SU-DHL-6 (cell line): ENCODE measurements around the gene SOX10.

ENCODE experiments used
- H2AFZ ChIP-seq: fragments of 200-600 bp; sonication (generic); 2 replicates; pipeline ENCODE4 v1.6.1; 2014; ENCODE audit warnings: low read depth, mild to moderate bottlenecking, moderate library complexity, mixed read lengths, antibody characterized with exemption, low read length; ENCODE audit not compliant: severe bottlenecking
- H3F3A ChIP-seq: fragments of 200-600 bp; shearing (Covaris generic); 2 replicates; pipeline ENCODE4 v1.6.0; 2016; ENCODE audit warnings: antibody characterized with exemption, mild to moderate bottlenecking; ENCODE audit not compliant: insufficient read depth
- H3K27ac ChIP-seq: fragments of 200-600 bp; sonication (generic); 2 replicates; pipeline ENCODE4 v1.5.1; 2016; ENCODE audit warnings: low read depth, mild to moderate bottlenecking, low read length, moderate library complexity, mixed read lengths
- H3K27me3 ChIP-seq: fragments of 200-600 bp; sonication (generic), shearing (Covaris generic); 2 replicates; pipeline ENCODE4 v1.6.0; 2014; ENCODE audit warnings: mild to moderate bottlenecking, low read length
- H3K36me3 ChIP-seq: fragments of 200-600 bp; sonication (generic); 2 replicates; pipeline ENCODE4 v1.6.1; 2014; ENCODE audit warnings: mild to moderate bottlenecking, low read length, mixed read lengths
- H3K4me2 ChIP-seq: fragments of 300-600, 200-600 bp; shearing (Covaris generic), sonication (generic); 2 replicates; pipeline ENCODE4 v1.6.0; 2014; ENCODE audit warnings: low read length, low read depth, mild to moderate bottlenecking; ENCODE audit not compliant: poor library complexity, severe bottlenecking
- H3K4me3 ChIP-seq: fragments of 200-600 bp; sonication (generic); 2 replicates; pipeline ENCODE4 v1.5.1; 2014; ENCODE audit warnings: antibody characterized with exemption, low read length, mild to moderate bottlenecking, mixed read lengths; ENCODE audit not compliant: insufficient read depth, poor library complexity, severe bottlenecking
- H3K79me2 ChIP-seq: fragments of 200-600 bp; sonication (generic); 2 replicates; pipeline ENCODE4 v1.6.1; 2014; ENCODE audit warnings: mild to moderate bottlenecking, low read length, moderate library complexity; ENCODE audit not compliant: insufficient read depth
- H3K9ac ChIP-seq: fragments of 200-600 bp; sonication (generic); 2 replicates; pipeline ENCODE4 v1.7.0; 2014; ENCODE audit warnings: mild to moderate bottlenecking, low read length
- H3K9me2 ChIP-seq: fragments of 200-600 bp; sonication (generic); replicated peaks from 2 replicates; pipeline ENCODE4 v1.6.1; 2014; ENCODE audit warnings: low read length; ENCODE audit not compliant: insufficient read depth
- H3K9me3 ChIP-seq: fragments of 200-600 bp; sonication (generic); 2 replicates; pipeline ENCODE4 v1.6.1; 2014; ENCODE audit warnings: low read length, mixed read lengths; ENCODE audit not compliant: insufficient read depth
- H4K20me1 ChIP-seq: fragments of 200-600 bp; sonication (generic); 2 replicates; pipeline ENCODE4 v1.6.1; 2014; ENCODE audit warnings: low read depth, mild to moderate bottlenecking, antibody characterized with exemption, low read length, moderate library complexity, mixed read lengths
- CTCF ChIP-seq: fragments of 200-600 bp; sonication (generic); IDR thresholded peaks from one replicate; pipeline ENCODE4 v1.5.1; 2017; ENCODE audit warnings: antibody characterized with exemption, mild to moderate bottlenecking, low read length, moderate library complexity; ENCODE audit not compliant: insufficient read depth, poor library complexity, severe bottlenecking
- EZH2phosphoT487 ChIP-seq: fragments of 200-600 bp; sonication (generic), shearing (Covaris generic); conservative IDR thresholded peaks from 2 replicates; pipeline ENCODE4 v1.6.1; 2018; ENCODE audit warnings: mild to moderate bottlenecking, antibody characterized with exemption, low read length, moderate library complexity, mixed read lengths

The SOX10 gene

DNA sequence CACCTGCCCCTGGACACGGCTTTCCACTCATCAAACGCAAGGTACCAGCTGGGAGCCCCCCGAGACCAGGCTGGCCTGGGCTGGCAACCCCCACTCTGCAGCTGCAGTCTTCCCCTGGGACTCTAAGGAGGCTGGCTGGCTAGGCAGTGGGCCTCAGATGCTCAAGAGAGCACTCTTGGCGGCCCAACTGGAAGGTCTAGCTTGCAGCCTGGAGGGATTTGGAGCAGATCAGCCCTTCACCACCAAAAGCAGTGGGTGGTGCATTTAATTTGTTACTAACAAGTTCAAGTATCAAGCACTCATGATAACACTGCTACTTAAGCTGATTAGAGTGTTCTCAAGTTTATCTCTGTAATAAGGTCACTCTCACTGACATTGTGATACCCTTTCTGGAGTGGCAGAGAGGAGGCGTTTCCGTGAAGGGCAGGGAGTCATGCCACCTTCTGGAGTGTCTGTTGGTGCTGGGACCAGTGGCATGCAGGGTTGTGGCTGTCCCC, 52.4 kb downstream of the SOX10 start:
- Histone ChIP-seq H3K4me3 (no peak overlapping the region), H3K9me2 (no peaks in the 10 kb centered on the region), H3K27ac (no peak overlapping the region), H3K9ac (no peak overlapping the region), H3K4me2 (no peak overlapping the region), H2AFZ (no peak overlapping the region), H3K27me3 (no peaks in the 10 kb centered on the region), H3K36me3 (no peaks in the 10 kb centered on the region), H3F3A (no peaks in the 10 kb centered on the region), H3K79me2 (no peaks in the 10 kb centered on the region), H4K20me1 (no peaks in the 10 kb centered on the region), H3K9me3 (no peaks in the 10 kb centered on the region)
- TF ChIP-seq EZH2phosphoT487, result no peak

DNA sequence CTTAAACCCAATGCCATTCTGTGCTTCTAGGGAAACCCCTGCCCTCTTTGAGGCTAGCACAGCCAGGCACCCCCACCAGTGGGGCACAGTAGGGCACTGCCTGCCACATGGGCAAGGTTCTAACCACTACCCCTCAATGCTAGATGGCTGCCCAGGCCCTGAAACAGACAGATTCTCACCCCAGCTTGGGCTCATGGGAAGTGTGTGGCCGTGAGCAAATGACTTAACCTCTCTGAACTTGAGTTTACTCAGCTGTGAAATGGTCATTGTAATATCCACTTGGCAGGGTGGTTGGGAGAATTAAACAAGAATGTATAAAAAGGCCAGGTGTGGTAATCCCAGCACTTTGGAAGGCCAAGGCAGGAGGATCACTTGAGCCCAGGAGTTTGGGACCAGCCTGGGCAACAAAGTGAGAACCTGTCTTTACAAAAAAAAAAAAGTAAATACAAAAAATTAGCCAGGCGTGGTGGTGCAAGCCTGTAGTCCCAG, 53.4 kb downstream of the SOX10 start:
- Histone ChIP-seq H3K27ac (no peak overlapping the region), H3K9ac (no peak overlapping the region), H3K4me2 (no peak overlapping the region), H3K4me3 (no peak overlapping the region), H2AFZ (no peak overlapping the region), H3K9me3 (no peaks in the 10 kb centered on the region), H3K79me2 (no peaks in the 10 kb centered on the region), H3K36me3 (no peaks in the 10 kb centered on the region), H3K9me2 (no peaks in the 10 kb centered on the region), H4K20me1 (no peaks in the 10 kb centered on the region), H3K27me3 (no peaks in the 10 kb centered on the region), H3F3A (no peaks in the 10 kb centered on the region)
- TF ChIP-seq CTCF (no peak), EZH2phosphoT487 (no peak)

DNA sequence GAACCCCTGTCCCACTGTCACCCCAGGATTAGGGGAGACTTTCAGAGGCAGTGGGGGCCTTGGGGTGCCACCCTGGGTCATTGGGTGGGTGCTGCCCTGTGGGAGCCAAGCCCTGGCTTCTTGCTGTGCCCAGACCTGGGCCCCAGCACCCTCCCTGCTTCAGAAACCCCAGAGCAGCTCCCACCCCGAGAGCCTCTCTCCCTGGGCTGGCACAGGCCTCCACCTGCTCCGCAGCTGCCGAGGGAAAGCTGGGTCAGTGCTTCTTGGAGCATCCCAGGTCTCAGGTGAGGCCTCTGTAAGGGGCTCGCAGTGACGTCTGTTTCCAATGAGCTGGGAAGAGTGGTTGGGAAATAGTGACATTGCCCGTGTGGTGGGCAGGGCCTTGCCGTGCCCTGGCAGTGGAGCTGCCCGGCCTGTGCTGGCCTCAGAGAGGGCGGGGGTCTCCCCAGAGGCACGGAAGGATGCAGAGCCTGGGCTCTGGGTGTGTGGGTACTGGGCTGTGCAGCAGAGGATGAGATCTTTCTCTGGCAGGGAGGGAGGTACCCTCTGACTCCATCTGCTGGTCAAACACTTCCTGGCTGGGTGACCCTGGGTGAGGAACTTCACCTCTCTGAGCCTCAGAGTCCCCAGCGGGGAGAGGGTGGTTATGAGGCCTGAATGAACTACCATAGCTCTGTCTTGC, 53.9 kb downstream of the SOX10 start:
- Histone ChIP-seq H4K20me1 (no peaks in the 10 kb centered on the region), H3K9ac (no peak overlapping the region), H3K79me2 (no peaks in the 10 kb centered on the region), H3K4me2 (no peak overlapping the region), H3F3A (no peaks in the 10 kb centered on the region), H3K27me3 (no peaks in the 10 kb centered on the region), H2AFZ (no peak overlapping the region), H3K27ac (no peak overlapping the region), H3K9me2 (no peaks in the 10 kb centered on the region), H3K9me3 (no peaks in the 10 kb centered on the region), H3K36me3 (no peaks in the 10 kb centered on the region), H3K4me3 (no peak overlapping the region)
- no peak for TF ChIP-seq EZH2phosphoT487
- TF ChIP-seq CTCF, result no peak

DNA sequence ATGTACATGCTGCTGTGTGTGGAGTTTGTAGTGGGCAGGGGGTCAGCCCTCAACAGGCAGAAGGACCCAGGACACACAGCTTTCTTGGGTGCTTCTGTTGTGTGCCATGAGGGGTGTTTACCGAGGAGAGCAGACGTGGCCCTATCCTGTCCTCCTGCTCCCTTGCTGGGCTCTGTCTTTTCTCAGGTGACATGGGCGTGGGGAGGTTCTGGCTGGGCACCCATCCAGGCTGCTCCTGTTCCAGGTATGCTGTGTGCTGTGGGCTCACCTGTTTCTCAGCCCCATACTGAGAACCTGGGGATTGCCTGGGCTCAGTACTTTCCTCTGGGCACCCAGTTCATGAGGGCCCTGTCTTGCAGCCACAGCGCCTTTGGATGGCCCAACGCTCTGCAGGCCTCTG, 55.0 kb downstream of the SOX10 start:
- Histone ChIP-seq H3K27ac (no peak overlapping the region), H4K20me1 (no peaks in the 10 kb centered on the region), H3K4me2 (no peak overlapping the region), H3K9me3 (no peaks in the 10 kb centered on the region), H2AFZ (no peak overlapping the region), H3K9ac (no peak overlapping the region), H3K9me2 (no peaks in the 10 kb centered on the region), H3F3A (no peaks in the 10 kb centered on the region), H3K36me3 (no peaks in the 10 kb centered on the region), H3K27me3 (no peaks in the 10 kb centered on the region), H3K79me2 (no peaks in the 10 kb centered on the region), H3K4me3 (no peak overlapping the region)
- no peak for TF ChIP-seq CTCF
- TF ChIP-seq EZH2phosphoT487, result no peak
